Gastrocnemius medialis (tissue), 4 donors: ENCODE results near the gene NFATC4.

Source experiments
- CTCF ChIP-seq, 5 experiments: fragments of 450-650 bp in 3 of 5; fragments of 200-600 bp in 2 of 5; sonication (generic) in 2 of 5; IDR thresholded peaks in 4 of 5; conservative IDR thresholded peaks in 1 of 5; 1 replicate in 4 of 5; 2 replicates in 1 of 5; pipeline ENCODE4 v1.5.1; 2016 to 2019; ENCODE audit warnings: antibody characterized with exemption in 5 of 5, mild to moderate bottlenecking in 3 of 5, moderate library complexity in 3 of 5
- POLR2A ChIP-seq, 2 donors: fragments of 450-650 bp; IDR thresholded peaks; one replicate each; pipeline ENCODE4 v1.6.1; 2017; ENCODE audit warnings: antibody characterized with exemption in 2 of 2, mild to moderate bottlenecking in 2 of 2, moderate library complexity in 2 of 2

GRCh38 chr14:24366721-24367513 lies 1.1 kb upstream of the NFATC4 start:
- TF ChIP-seq CTCF (IDR thresholded peaks at IDR 0.05 in 4 of 5, conservative IDR thresholded peaks at IDR 0.05 in 1 of 5) (no peak), POLR2A (IDR thresholded peaks at IDR 0.05) (peak in 1 of 2 donors; percentile 57)
